Measurements from ENCODE around the gene CNTNAP4. TPM values are rescaled to one million over a fixed set of nuclear protein-coding genes. Genes with fewer than 3 reads are reported as not detected.

The CNTNAP4 gene
- total RNA-seq, 1 donor from 2014 or later, result 0.10 TPM

GRCh38 chr16:76500006-76500405, 222.8 kb downstream of the CNTNAP4 start:
- Mint-ChIP-seq H3K4me3 (ENCODE audit: unreplicated experiment) (no peak overlapping the region), H3K4me1 (ENCODE audit: unreplicated experiment) (no peaks in the 10 kb centered on the region), H3K9me3 (ENCODE audit: unreplicated experiment) (peaks cover 11% of the 10 kb centered on the region), H3K36me3 (ENCODE audit: low read depth, unreplicated experiment) (no peaks in the 10 kb centered on the region), H3K27me3 (ENCODE audit: unreplicated experiment) (no peaks in the 10 kb centered on the region), H3K27ac (ENCODE audit: unreplicated experiment) (no peak overlapping the region)
- no peak for DNase-seq (ENCODE audit: low spot score)
- no peak for TF ChIP-seq CTCF (IDR thresholded peaks at IDR 0.05; ENCODE audit: unreplicated experiment)

- no peak for DNase-seq (ENCODE audit: low spot score)
- H3K27ac Mint-ChIP-seq (ENCODE audit: unreplicated experiment), result no peak overlapping the region
- no peak overlapping the region for H3K4me3 Mint-ChIP-seq (ENCODE audit: unreplicated experiment)
- no peaks in the 10 kb centered on the region for H3K36me3 Mint-ChIP-seq (ENCODE audit: low read depth, unreplicated experiment)
- peaks cover 11% of the 10 kb centered on the region for H3K9me3 Mint-ChIP-seq (ENCODE audit: unreplicated experiment)
- TF ChIP-seq CTCF (IDR thresholded peaks at IDR 0.05; ENCODE audit: unreplicated experiment), result no peak
- H3K4me1 Mint-ChIP-seq (ENCODE audit: unreplicated experiment), result no peaks in the 10 kb centered on the region
- no peaks in the 10 kb centered on the region for H3K27me3 Mint-ChIP-seq (ENCODE audit: unreplicated experiment)
Observed at GRCh38 chr16:76502063-76502462, 224.9 kb downstream of the CNTNAP4 start.

- H3K36me3 Mint-ChIP-seq (ENCODE audit: low read depth, unreplicated experiment), result no peaks in the 10 kb centered on the region
- H3K27ac Mint-ChIP-seq (ENCODE audit: unreplicated experiment), result no peak overlapping the region
- no peaks in the 10 kb centered on the region for H3K4me1 Mint-ChIP-seq (ENCODE audit: unreplicated experiment)
- no peak for DNase-seq (ENCODE audit: low spot score)
- peaks cover 11% of the 10 kb centered on the region for H3K9me3 Mint-ChIP-seq (ENCODE audit: unreplicated experiment)
- no peak for TF ChIP-seq CTCF (IDR thresholded peaks at IDR 0.05; ENCODE audit: unreplicated experiment)
- no peak overlapping the region for H3K4me3 Mint-ChIP-seq (ENCODE audit: unreplicated experiment)
- no peaks in the 10 kb centered on the region for H3K27me3 Mint-ChIP-seq (ENCODE audit: unreplicated experiment)
Observed at GRCh38 chr16:76502555-76502954, 225.4 kb downstream of the CNTNAP4 start.

GRCh38 chr16:76503091-76503490, 225.9 kb downstream of the CNTNAP4 start:
- Mint-ChIP-seq H3K27me3 (ENCODE audit: unreplicated experiment) (no peaks in the 10 kb centered on the region), H3K27ac (ENCODE audit: unreplicated experiment) (no peak overlapping the region), H3K4me1 (ENCODE audit: unreplicated experiment) (no peaks in the 10 kb centered on the region), H3K4me3 (ENCODE audit: unreplicated experiment) (no peak overlapping the region), H3K9me3 (ENCODE audit: unreplicated experiment) (peaks cover 11% of the 10 kb centered on the region), H3K36me3 (ENCODE audit: low read depth, unreplicated experiment) (no peaks in the 10 kb centered on the region)
- no peak for DNase-seq (ENCODE audit: low spot score)
- no peak for TF ChIP-seq CTCF (IDR thresholded peaks at IDR 0.05; ENCODE audit: unreplicated experiment)

- no peak for TF ChIP-seq CTCF (IDR thresholded peaks at IDR 0.05; ENCODE audit: unreplicated experiment)
- peaks cover 3% of the 10 kb centered on the region for H3K36me3 Mint-ChIP-seq (ENCODE audit: low read depth, unreplicated experiment)
- DNase-seq (ENCODE audit: low spot score), result no peak
- no peaks in the 10 kb centered on the region for H3K4me1 Mint-ChIP-seq (ENCODE audit: unreplicated experiment)
- H3K9me3 Mint-ChIP-seq (ENCODE audit: unreplicated experiment), result peaks cover 13% of the 10 kb centered on the region
- peaks cover 3% of the 10 kb centered on the region for H3K27me3 Mint-ChIP-seq (ENCODE audit: unreplicated experiment)
- H3K4me3 Mint-ChIP-seq (ENCODE audit: unreplicated experiment), result no peak overlapping the region
- H3K27ac Mint-ChIP-seq (ENCODE audit: unreplicated experiment), result no peak overlapping the region
Observed at GRCh38 chr16:76511203-76511602, 234.0 kb downstream of the CNTNAP4 start.
